Activated T-cell treated with anti-CD3 and anti-CD28 coated beads, Interleukin-2, amount 50 U/mL, for 72 hours (primary cell): ENCODE results near the gene NRARP. TPM values are rescaled to one million over a fixed set of nuclear protein-coding genes. Genes with fewer than 3 reads are reported as not detected.

ENCODE experiments used
- ATAC-seq, 2 donors: fragments of 150-1000 bp; cut with Tn5 transposase; replicated peaks in 1 of 2; 2 replicates each; pipeline ENCODE4 v1.10.0; 2021; ENCODE audit warnings: moderate library complexity in 2 of 2, mild to moderate bottlenecking in 1 of 2
- DNase-seq, 2 donors: peaks; one replicate each; pipeline ENCODE4 v3.0.0; 2021 to 2022; ENCODE audit warnings: mixed read lengths in 1 of 2
- H3K27ac Mint-ChIP-seq: one replicate; pipeline ENCODE4 v1.8.0; 2022; ENCODE audit warnings: mild to moderate bottlenecking, moderate library complexity, mixed read lengths
- H3K27me3 Mint-ChIP-seq: one replicate; pipeline ENCODE4 v1.8.0; 2022; ENCODE audit warnings: low read depth, mixed read lengths
- H3K36me3 Mint-ChIP-seq, 2 donors: one replicate each; pipeline ENCODE4 v1.8.0; 2022; ENCODE audit warnings: mixed read lengths in 2 of 2, mild to moderate bottlenecking in 1 of 2; ENCODE audit not compliant: insufficient read depth in 2 of 2
- H3K4me1 Mint-ChIP-seq: one replicate; pipeline ENCODE4 v1.8.0; 2022; ENCODE audit warnings: low read depth, mixed read lengths
- H3K4me3 Mint-ChIP-seq, 2 donors: one replicate each; pipeline ENCODE4 v1.8.0; 2022; ENCODE audit warnings: mild to moderate bottlenecking in 2 of 2, mixed read lengths in 2 of 2, moderate library complexity in 2 of 2
- H3K9me3 Mint-ChIP-seq, 2 donors: one replicate each; pipeline ENCODE4 v1.8.0; 2022; ENCODE audit warnings: mixed read lengths in 2 of 2
- total RNA-seq, 2 donors: library from RNA; stranded (reverse); gene quantifications; one replicate each; pipeline ENCODE4 v1.2.3, GENCODE V29; 2022

NRARP gene
- total RNA-seq, 2 donors from 2014 or later = 1.6 to 2.0 TPM

DNA sequence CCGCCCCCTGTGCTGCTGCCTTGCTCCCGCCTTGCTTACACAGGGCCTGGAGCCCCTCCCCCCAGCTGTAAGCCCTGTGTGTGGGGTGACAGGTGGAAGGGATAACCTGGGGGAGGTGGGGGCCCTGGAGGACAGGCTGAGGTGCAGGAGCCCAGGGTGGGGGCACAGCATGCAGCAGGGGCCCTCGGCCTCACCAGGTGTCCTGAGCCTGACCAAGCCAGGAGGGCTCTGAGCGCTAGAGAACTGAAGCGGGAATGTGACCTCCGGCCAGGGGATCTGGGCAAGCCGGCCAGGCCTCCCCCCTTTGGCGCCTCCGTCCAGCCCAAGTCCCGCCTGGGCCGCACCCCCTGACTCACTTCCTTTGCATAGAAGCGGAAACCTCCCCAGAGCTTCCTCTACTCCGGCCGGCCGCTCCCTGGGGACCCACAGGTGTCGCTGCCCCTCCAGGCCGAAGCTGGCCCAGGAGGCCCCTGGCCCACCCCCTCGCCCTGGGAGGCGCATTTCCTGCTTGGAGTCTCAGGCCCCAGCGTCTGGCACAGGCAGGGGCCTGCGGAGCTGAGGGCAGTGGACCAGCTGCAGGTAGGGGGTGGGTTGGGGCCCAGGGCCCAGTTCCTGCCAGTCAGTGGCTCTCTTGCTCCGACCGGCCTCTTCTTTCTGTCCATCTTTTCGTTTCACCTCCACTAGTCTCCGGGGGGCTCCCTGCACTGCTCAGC lies 24.6 kb downstream of the NRARP start, which contains the start of gene TOR4A:
TOR4A (plus strand) TSS at position 398 of the 713 bp plus-strand sequence. CDS start 964 bp downstream, outside the sequence.
- H3K27me3 Mint-ChIP-seq = peaks cover 7% of the 10 kb centered on the region
- no peaks in the 10 kb centered on the region for H3K9me3 Mint-ChIP-seq
- H3K4me3 Mint-ChIP-seq = peak within 1 kb of the TSS; percentile 86 to 95
- H3K4me1 Mint-ChIP-seq = peaks cover 12% of the 10 kb centered on the region
- ATAC-seq (peak; percentile 75 to 86), DNase-seq (peak; percentile 58 to 73)
- H3K27ac Mint-ChIP-seq = peak within 1 kb of the TSS; percentile 4
- peaks cover 0 to 2% of the 10 kb centered on the region in 2 donors for H3K36me3 Mint-ChIP-seq

DNA sequence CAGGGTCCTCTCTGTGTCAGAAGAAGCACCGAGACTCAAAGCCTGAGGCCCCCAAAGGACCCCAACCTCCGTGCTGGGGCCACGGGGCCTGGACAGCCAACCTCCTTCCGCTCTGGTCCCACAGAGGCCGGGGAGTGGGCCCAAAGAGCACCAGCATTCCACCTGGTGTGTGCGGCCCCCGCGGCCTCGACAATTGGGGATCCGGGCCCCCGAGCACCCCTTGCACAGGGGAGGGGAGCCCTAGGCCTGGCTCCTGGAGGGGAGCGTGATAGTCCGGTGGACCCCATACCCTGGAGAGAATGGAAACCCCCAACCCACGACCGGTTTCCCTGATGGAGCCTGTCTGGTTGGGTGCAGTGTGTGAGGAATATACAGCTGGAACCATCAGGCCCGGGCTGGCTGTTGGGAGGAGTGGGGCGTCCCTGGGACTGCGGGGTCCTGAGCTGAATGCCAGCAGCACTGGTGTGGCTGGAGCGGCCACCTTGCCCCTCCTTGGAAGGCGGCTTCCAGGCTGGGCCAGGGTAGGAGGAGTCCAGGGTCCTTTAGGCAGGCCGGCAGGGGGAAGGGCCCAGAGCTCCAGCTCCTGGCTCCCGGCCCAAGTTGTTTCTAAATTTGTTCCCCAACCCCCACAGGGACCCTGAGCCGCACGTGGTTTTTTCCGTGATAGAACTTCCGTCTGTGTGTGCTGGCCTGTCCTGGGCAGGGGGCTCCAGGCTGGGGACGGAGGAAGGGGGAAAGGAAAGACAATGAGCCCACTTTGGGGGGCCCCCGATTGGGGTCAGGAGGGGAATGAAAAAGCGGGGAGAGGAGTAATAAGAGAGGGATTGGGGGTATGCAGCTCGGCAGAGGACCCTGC lies 25.4 kb downstream of the NRARP start:
- H3K4me3 Mint-ChIP-seq = peak overlapping the region; percentile 86 to 95
- H3K27me3 Mint-ChIP-seq = no peaks in the 10 kb centered on the region
- no peaks in the 10 kb centered on the region for H3K9me3 Mint-ChIP-seq
- ATAC-seq (no peak), DNase-seq (no peak)
- peaks cover 12% of the 10 kb centered on the region for H3K4me1 Mint-ChIP-seq
- no peak overlapping the region for H3K27ac Mint-ChIP-seq
- H3K36me3 Mint-ChIP-seq = peaks cover 0 to 2% of the 10 kb centered on the region in 2 donors

GRCh38 chr9:137275588-137276472 lies 26.2 kb downstream of the NRARP start:
- Mint-ChIP-seq H3K27ac (no peak overlapping the region), H3K9me3 (no peaks in the 10 kb centered on the region), H3K27me3 (no peaks in the 10 kb centered on the region), H3K4me1 (peaks cover 20% of the 10 kb centered on the region), H3K4me3 (no peak overlapping the region), H3K36me3 (peaks cover 0 to 2% of the 10 kb centered on the region in 2 donors)
- no peak for ATAC-seq
- no peak for DNase-seq

DNA sequence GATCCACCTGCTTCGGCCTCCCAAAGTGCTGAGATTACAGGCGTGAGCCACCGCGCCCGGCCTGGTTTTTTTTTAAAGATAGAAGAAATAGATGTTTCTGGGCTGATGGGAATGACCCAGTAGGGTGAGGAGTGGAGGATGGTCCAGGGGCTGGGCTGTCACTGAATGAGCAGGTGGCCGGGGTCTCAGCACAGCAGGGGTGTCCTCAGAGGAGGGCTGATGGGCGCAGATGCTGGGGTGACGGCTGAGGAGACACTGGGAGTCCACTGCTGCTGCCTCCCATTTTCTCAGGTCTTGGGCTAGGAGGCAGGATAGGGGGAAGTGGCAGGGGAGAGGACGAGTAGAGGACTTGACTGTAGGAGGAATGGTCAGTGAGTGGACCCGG lies 26.9 kb downstream of the NRARP start:
- Mint-ChIP-seq H3K27ac (no peak overlapping the region), H3K9me3 (no peaks in the 10 kb centered on the region), H3K27me3 (no peaks in the 10 kb centered on the region), H3K36me3 (peaks cover 0 to 2% of the 10 kb centered on the region in 2 donors), H3K4me1 (peaks cover 23% of the 10 kb centered on the region), H3K4me3 (no peak overlapping the region)
- ATAC-seq (no peak), DNase-seq (no peak)

GRCh38 chr9:137273611-137274320 lies 28.3 kb downstream of the NRARP start:
- H3K4me3 Mint-ChIP-seq = no peak overlapping the region
- peaks cover 0 to 8% of the 10 kb centered on the region in 2 donors for H3K36me3 Mint-ChIP-seq
- no peaks in the 10 kb centered on the region for H3K9me3 Mint-ChIP-seq
- ATAC-seq = no peak
- H3K4me1 Mint-ChIP-seq = peaks cover 31% of the 10 kb centered on the region
- no peak overlapping the region for H3K27ac Mint-ChIP-seq
- no peak for DNase-seq
- H3K27me3 Mint-ChIP-seq = no peaks in the 10 kb centered on the region

GRCh38 chr9:137273095-137273490 lies 29.0 kb downstream of the NRARP start:
- no peaks in the 10 kb centered on the region for H3K9me3 Mint-ChIP-seq
- peaks cover 2 to 8% of the 10 kb centered on the region in 2 donors for H3K36me3 Mint-ChIP-seq
- H3K27me3 Mint-ChIP-seq = no peaks in the 10 kb centered on the region
- peaks cover 31% of the 10 kb centered on the region for H3K4me1 Mint-ChIP-seq
- no peak for DNase-seq
- ATAC-seq = no peak
- H3K4me3 Mint-ChIP-seq = no peak overlapping the region
- H3K27ac Mint-ChIP-seq = no peak overlapping the region

- no peak overlapping the region for H3K4me3 Mint-ChIP-seq
- H3K36me3 Mint-ChIP-seq = peaks cover 2 to 8% of the 10 kb centered on the region in 2 donors
- ATAC-seq (no peak), DNase-seq (no peak)
- H3K4me1 Mint-ChIP-seq = peaks cover 28% of the 10 kb centered on the region
- H3K27ac Mint-ChIP-seq = no peak overlapping the region
- no peaks in the 10 kb centered on the region for H3K9me3 Mint-ChIP-seq
- H3K27me3 Mint-ChIP-seq = no peaks in the 10 kb centered on the region
Measured at GRCh38 chr9:137272241-137273094, 29.6 kb downstream of the NRARP start.

- ATAC-seq (no peak), DNase-seq (no peak)
- peaks cover 21% of the 10 kb centered on the region for H3K4me1 Mint-ChIP-seq
- no peak overlapping the region for H3K27ac Mint-ChIP-seq
- H3K36me3 Mint-ChIP-seq = peaks cover 2 to 8% of the 10 kb centered on the region in 2 donors
- H3K9me3 Mint-ChIP-seq = no peaks in the 10 kb centered on the region
- H3K4me3 Mint-ChIP-seq = no peak overlapping the region
- H3K27me3 Mint-ChIP-seq = no peaks in the 10 kb centered on the region
Measured at GRCh38 chr9:137271696-137272076, 30.4 kb downstream of the NRARP start.

- Mint-ChIP-seq H3K27ac (no peak overlapping the region), H3K4me1 (peaks cover 19% of the 10 kb centered on the region), H3K4me3 (no peak overlapping the region), H3K9me3 (no peaks in the 10 kb centered on the region), H3K36me3 (peaks cover 2 to 8% of the 10 kb centered on the region in 2 donors), H3K27me3 (no peaks in the 10 kb centered on the region)
- ATAC-seq = peak in 1 of 2 donors; percentile 43
- DNase-seq = no peak
Measured at GRCh38 chr9:137270929-137271695, 31.0 kb downstream of the NRARP start.

- DNase-seq = no peak
- H3K9me3 Mint-ChIP-seq = no peaks in the 10 kb centered on the region
- no peaks in the 10 kb centered on the region for H3K27me3 Mint-ChIP-seq
- peaks cover 19% of the 10 kb centered on the region for H3K4me1 Mint-ChIP-seq
- peaks cover 2 to 8% of the 10 kb centered on the region in 2 donors for H3K36me3 Mint-ChIP-seq
- H3K4me3 Mint-ChIP-seq = no peak overlapping the region
- no peak for ATAC-seq
- H3K27ac Mint-ChIP-seq = no peak overlapping the region
Measured at GRCh38 chr9:137269231-137269772, 32.8 kb downstream of the NRARP start.
